Measurements from ENCODE around the gene SUN1. TPM values are rescaled to one million over a fixed set of nuclear protein-coding genes. Genes with fewer than 3 reads are reported as not detected.
"Not testable (repeated sequence)": the region's sequence is repeated elsewhere in the genome, so short reads cannot be mapped to it uniquely, and the experiment has no call there.

The SUN1 gene
- total RNA-seq, 1 donor from 2014 or later: 246 TPM

DNA sequence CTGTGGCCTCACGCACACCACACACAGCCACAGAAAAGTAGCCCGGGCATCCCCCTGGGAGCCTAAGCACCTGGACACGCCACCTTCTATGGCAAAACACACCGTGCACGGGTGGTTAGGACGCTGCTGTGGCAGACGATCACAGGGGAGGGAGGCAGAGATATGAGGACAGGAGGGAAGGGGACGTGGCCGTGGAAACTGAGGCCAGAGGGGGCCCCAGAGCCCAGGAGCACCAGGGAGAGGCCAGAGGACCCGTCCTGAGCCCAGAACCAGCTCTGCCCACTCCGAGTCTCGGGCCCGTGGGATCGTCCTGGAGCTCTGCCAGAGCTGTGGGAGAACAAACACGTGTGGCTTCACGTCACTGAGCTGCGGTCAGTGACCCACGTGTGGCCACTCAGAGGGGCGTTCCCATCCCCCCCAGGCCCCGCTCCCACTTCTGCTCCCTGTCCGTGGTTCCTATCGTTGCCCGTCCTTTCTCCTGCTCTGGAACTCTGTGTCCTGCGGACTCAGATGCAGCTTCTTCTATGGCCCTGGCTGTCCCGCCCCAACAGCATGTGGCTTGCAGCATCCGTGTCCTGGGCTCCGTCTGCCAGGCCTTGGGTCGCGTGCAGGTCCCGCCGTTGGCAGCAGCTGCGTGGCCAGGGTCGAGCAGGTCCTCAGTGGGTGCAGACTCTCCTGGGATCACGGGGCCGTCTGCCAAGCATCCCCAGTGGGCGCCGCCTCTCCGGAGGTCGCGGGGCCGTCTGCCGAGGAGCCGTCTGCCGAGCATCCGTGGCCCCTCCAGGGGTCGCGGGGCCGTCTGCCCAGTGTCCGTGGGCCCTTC, 75.1 kb downstream of the SUN1 start:
- no peak for DNase-seq

DNA sequence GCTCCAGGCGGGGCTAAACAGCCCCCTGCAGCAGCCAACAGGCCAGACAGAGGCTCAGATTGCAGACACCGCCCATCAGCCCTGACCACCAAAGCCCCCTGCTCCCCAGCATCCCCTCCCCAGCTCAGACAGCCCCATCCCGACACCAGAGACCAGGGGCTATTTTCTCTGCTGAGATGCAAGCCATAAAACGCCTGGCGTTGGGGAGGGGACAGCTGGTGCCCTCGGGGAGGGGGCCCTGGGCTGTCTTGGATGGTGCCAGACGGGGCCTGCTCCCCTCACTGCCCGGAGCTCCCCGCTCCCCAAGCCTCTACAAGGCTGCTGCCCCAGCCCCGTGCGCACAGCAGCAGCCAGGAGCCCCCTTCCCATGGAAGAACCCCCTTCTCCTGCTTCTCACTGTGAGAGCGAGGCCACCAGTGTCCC, 75.9 kb downstream of the SUN1 start:
- no peak for DNase-seq

DNA sequence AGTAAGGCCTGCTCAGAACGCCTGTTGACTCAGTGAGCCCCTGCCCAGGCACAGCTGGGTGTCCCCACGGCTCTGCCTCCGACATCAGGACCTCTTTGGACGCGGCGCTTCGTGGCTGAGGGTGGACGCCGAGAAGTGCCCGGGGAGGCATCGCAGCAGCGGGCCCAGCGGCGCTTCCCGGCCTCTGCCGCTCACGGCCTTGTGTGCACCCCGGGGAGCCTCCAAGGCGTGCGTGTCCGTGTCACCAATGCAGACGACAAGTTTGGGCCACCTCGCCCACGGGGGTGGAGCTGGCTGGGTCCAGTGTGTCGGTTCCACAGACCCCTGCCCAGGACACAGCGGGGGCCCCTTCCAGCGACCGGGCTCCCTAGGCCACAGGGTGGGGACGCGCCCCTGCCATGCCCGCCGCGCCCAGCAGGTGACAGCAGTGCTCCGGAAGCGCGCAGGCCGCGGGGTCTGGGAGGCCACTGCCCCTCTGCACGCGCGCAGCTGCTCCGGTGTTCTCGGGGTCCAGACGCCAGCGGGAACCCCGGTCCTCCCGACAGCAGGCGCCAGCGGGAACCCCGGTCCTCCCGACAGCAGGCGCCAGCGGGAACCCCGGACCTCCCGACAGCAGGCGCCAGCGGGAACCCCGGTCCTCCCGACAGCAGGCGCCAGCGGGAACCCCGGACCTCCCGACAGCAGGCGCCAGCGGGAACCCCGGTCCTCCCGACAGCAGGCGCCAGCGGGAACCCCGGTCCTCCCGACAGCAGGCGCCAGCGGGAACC, 76.5 kb downstream of the SUN1 start:
- DNase-seq: not testable (repeated sequence)

DNA sequence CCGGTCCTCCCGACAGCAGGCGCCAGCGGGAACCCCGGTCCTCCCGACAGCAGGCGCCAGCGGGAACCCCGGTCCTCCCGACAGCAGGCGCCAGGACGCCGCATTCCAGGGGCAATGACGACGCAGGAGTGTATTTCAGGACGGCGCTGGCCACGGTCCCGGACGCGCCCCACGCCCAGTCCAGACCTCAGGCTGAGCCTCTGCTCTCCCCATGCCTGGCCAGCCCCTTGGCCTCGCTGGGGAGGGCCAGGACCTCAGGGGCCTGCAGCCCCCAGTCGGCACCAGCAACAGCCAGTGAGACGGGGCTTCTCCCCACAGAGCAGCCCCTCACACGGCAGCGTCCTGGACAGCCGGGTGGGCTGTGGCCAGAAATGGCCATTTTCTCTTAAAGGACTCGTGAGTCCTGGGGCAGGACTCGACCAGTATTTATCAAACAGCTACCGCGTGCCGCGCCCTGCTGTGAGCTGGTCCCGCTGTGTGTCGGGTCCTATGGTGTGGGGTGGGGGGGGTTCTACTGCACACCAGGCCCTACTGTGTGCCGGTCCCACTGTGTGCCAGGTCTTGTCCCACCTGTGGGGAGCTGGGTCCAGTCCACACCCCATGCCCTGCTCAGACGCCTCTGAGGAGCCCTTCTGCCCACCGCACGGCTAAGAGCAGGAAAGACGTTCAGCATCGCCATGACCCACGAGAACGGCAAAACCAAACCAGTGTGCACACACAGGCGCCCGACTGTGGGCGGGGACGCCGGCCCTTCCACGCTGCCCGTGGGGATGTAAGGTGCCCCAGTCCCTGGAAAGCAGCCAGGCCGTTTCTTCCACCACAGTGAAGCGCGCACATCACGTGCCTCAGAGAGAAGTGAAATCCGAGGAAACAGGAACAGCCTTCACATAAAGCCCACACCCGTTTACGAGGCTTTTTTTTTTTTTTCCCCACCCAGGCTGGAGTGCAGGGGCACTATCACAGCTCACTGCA, 77.4 kb downstream of the SUN1 start:
- DNase-seq: no peak

DNA sequence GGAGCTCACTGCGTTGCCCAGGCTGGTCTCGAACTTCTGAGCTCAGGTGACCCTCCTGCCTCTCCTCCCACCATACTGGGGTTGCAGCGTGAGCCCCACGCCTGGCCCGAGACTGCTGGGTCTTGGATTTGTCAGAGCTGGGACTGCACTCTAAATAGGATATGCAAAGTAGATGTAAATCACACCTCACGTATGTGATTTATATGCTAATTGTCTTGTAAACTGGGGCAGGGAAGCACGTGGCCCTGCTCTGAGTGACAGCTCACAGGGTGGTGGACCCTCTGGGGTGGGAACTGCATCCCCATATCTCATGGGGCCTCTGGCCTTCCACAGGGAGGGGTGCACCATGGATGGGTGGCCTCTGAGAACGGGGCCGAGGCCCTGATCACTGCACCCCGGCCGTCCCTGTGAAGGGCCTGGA, 78.2 kb downstream of the SUN1 start:
- no peak for DNase-seq

DNA sequence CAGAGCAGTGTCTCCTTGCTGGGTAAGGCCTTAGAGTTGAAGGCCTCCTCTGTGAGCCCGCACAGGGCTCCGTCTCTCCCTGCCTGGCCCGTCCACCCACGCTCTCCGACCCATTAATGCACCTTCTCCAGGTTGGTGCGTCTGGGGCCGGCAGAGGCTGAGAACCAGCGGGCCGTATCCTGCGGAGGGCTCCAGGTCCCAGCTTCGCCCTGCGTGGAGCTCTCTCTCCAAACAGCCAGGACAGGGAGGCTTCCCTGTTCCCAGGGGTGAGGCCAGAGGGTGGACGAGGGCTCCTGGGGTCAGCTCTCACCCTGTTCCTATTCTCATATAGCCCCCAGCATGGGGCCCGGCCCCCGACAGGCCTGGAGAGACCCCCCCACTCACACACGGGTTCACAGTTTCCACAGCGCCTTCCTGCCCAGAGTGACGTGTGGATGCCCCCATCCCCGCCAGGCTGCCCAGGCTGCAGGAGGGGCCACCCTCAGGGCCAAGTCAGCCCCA, 78.7 kb downstream of the SUN1 start:
- DNase-seq: no peak

DNA sequence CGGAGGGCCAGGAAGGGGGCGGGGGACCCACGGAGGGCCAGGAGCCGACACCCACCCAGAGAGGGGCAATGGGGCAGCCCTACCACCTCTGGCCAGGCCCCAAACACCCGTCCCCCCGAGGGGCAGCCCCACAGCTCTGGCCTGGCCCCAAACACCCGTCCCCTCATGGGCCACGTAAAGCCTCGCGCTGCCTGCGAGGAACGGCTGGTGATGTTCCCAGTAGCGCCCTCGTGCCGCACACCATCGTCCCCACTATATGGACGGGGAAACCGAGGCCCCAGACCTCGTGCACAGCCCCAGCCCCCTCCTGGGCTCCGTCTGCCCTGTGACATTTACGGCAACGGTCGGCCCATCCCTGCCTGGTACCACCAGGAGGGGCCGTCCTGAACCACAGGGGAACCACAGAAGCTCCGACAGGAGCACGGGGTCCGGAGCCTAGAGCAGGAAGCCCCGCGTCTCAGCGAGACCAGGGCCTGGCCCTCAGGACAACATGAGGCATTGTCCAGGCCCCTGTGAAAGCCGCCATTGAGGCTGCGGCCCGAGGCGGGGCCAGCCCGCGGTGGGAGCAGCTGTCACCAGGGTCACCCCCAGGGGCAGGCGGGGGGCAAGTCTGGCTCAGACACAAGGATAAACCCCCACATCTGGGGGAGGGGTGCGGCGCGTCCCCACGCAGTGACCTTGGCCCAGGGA, 79.7 kb downstream of the SUN1 start:
- DNase-seq: no peak

DNA sequence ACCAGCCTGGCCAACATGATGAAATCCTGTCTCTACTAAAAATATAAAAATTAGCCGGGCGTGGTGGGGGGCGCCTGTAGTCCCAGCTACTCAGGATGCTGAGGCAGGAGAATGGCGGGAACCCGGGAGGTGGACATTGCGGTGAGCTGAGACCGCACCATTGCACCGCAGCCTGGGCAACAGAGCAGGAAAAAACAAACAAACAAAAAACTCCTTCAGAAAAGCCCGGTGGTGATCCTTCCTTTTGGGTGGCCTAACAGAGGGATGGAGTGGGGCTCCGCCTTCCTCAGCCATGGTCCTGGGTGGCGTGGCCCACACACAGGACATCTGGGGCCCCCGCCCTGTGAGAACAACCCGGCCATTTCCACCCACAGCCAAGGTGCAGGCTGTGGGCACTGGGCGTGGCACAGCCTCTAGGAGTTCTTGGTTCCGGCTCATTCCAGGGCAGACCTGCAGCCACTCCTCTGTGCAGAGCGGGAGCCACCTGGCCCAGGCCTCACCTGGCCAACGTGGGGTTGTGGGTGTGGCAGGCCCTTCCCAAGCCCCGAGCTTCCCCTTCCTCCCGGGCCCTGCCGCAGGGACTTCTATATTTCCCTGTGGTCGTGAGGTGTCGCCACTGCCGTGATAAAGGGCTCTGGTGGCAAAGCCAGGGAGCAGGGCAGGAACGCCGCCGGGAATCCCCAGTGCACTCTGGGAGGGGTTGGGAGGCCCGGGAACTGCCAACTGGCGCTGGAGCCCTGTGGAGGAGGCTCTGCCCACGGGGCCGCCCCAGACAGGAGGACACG, 81.7 kb downstream of the SUN1 start:
- no peak for DNase-seq

DNA sequence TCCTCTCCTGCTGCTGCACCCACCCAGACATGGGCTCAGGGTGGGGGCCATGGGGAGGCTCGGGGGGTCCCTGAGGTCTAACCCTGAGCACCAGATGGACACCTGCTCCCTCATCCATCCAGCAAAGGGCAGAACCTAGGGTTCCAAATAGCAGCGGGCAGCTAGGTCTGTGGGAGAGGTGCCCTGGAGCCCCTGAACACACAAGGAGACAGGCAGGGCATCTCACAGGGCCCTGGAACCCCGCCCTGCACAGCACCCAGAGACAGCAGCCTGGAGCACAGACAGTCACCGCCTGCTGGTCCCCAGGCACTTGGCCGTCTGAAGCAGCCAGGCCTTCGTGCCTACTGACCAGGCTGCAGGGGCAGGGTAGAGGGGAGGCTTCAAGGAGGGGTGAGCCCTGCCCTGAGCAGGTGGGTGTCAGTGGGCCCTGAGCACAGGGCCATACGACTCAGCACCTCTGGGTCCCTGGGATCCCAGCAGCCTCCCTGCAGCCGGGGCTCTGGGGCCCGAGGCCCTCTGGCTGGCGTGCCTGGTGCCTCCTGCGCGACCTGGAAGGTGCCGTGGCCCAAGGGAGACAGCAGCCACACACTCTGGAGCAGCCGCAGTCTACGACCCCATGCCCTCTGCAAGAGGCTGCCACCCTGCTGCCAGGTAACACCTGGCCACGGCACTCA, 82.4 kb downstream of the SUN1 start:
- no peak for DNase-seq

DNA sequence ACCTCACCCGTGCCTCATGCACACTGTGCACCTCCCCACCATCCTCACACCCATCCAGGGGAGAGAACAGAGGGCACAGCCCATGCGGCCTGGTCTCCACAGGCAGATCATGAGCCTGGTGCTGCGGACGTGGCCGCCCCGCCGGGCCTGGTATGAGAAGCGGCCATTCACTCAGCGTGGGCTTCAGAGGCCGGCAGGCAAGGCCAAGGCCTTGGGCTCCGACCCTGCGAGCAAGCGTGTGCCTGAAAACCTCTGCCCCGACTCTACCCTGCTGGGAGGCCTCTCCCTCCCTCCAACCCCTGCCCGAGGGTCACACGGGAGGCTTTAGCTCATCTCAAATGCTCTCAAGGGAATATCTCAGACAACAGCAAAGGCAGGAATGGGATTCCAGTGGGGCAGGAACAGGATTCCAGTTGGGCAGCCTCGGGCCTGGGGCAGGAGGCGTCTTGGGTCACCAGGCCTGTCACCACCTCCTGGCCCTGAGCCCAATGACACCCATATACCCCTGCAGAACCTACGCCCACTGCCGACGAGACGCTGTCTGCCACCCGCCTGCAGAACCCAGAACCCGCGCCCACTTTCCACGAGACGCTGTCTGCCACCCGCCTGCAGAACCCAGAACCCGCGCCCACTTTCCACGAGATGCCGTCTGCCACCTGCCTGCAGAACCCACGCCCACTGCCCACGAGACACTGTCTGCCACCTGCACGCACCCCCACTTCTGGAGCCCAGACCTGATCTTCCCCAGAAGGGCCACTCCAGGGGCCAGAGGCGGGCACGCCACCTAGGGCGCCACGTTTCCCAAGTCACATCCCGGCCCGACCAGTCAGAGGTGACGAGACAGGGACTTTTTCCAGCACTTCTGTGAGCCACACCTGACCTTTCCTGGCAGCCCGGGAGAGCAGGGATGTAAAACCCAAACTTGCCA, 83.3 kb downstream of the SUN1 start:
- no peak for DNase-seq

DNA sequence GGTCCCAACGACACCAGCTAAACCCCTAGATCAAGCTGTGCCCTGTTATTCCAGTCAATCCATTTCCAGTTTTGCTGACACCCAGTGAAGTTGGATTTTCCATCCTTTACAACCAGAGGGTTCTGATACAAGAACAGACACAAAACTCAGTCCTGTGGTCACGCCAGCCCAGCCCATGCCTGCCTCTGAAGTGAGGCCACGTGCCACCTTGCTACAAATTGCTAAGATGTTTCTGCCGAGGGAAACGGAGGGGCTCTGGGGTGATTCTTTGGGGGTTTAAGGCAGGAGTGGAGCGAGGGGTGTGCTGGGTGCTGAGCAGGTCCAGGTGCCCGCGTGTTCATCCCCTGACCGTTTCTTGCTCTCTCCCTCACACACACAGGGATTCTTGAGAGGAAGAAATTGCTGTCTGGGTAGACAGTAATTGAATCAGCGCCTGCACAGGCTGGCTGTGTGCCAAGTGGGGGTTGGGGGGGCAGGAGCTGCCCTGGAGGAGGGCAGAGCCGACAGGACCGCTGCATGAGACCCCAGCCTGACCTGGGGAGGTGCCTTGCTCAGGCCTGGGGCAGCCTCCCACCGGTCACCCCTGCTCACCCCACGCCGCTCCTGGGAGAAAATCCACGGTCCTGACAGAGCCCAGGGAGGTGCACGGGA, 84.1 kb downstream of the SUN1 start:
- DNase-seq: no peak

DNA sequence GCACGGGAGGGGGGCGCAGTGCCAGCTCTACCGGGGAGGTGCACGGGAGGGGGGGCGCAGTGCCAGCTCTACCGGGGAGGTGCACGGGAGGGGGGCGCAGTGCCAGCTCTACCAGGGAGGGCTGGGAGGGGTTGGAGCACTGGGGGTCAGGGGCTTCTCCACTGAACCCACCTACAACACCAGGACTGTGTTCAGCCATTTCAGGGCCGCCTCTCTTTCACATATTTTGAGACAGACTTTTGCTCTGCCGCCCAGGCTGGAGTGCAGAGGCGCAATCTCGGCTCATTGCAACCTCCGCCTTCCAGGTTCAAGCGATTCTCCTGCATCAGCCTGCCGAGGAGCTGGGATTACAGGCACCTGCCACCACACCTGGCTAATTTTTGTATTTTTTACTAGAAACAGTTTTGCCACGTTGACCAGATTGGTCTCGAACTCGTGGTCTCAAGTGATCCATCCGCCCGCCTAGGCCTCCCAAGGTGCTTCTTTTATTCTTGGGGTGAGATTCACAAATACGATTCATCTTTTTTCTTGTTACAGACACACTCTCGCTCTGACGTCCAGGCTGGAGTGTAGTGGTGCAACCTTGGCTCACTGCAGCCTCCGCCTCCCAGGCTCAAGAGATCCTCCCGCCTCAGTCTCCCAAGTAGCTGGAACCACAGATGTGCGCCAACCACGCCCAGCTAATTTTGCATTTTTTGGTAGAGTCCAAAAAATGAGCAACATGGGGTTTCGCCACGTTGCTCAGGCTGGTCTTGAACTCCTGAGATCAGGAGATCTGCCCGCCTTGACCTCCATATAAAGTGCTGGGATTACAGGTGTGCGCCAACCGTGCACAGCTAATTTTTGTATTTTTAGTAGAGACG, 85.2 kb downstream of the SUN1 start:
- DNase-seq: no peak

DNA sequence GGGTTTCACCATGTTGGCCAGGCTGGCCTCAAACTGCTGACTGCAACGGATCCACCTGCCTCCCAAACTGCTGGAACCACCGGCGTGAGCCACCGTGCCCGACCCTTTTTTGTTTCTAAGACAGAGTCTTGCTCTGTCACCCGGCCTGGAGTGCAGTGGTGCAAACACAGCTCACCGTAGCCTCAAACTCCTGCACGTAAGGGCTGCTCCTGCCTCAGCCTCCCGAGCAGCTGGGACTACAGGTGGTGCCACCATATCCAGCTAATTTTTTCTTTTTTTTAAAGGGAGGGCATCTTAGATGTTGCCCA, 85.8 kb downstream of the SUN1 start:
- DNase-seq: no peak

DNA sequence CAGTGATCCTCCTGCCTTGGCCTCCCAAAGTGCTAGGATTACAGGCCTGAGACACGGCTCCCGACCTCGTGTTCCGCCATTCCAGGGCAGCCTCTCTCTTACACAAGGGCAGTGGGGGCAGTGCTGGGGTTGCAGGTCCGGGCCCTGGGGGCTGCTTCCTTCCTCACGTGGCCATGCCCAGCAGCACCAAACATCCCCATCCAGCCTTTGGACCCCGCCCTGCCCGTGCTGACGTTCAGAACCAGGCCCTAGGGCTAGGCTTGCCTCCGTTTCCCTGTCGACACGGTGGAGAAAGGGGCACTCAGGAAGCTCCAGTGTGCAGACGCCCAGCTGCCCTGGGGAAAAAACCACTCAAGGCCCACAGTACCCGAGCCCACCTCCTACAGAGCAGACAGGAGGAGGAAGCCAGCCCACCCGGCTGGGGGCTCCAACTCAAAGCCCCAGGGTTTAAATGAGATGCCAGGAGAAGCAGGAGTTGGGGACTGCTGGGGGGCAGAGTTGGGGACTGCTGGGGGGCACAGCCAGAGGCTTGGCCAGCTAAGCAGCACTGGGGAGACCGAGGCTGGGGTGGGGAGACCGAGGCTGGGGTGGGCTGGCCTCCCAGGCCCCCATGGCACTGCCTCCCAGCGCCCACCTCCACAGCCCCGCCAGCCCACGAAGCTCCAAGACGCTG, 86.3 kb downstream of the SUN1 start:
- DNase-seq: no peak

DNA sequence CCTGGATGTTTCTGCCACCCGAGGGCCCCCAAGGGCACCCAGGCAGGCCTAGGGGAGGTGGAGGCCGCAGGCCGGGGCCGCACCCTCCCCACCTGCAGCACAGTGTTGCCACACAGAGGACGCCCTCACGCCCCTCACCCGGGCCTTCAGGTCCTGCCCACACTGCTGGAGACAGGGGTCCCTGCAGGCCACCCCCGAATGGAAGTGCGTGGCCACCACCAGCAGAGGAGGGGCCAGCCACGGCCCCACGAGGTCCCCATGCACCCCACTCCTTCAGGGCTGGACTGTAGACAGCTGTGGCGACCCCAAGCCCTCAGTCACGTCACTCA, 86.8 kb downstream of the SUN1 start:
- DNase-seq: no peak

DNA sequence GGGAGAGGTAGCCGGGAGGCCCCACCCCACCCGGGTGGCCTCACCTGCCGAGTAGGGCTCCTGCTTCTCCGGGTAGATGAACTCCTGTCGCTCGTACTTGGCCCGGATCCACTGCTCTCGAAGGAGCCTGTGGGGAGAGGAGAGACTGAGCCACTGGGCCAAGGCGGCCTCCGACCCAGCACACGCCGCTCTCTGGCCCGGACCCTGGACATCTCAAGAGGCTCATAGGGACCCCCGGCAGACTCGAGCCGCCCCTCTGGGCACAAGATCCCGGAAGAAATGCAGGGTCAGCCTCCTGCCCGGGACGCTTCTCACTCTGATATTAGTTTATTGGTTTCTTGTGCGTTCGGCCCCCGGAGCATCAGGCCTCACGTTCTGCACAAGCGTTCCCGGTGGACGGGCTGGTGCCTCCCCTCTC, 87.7 kb downstream of the SUN1 start:
- no peak for DNase-seq
